Measurements from ENCODE around the gene CAPZB. TPM values are rescaled to one million over a fixed set of nuclear protein-coding genes. Genes with fewer than 3 reads are reported as not detected.

The CAPZB gene
- total RNA-seq, 1 donor, result 183 TPM

DNA sequence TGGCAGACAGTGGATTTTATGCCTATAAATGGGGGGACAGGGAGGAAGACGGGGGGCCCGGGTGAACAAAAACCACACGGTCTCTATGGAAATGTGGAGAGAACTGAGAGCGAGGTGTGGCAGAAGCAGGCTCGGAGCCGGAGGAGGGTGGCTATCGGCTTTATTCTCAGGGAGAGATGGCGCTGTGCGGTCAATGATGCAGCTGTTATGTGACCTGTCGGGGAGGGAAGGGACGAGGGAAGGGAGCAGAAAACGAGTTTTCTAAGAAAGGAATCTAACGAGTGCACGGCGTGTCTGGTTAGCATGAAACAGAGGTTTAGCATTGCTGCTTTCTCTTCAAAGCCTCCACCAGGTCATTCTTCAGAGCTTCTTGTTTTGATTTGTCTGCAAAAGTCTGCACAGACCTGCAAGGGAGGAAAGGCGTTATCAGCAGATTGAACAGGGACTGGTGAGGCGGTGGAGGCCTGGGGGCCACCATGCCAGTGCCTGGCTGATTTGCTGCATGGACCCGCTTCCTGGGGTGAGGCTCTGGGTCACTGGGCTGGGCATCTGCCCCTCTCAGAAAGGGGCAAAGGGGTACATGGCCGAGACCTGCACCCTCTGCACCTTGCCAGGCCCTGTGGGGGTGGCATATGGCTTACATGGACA lies 146.0 kb downstream of the CAPZB start:
- no peak for DNase-seq (ENCODE audit: low read depth)
- no peak overlapping the region for H3K4me3 ChIP-seq (ENCODE audit: low read depth, low read length)
- TF ChIP-seq, protein P1, sequence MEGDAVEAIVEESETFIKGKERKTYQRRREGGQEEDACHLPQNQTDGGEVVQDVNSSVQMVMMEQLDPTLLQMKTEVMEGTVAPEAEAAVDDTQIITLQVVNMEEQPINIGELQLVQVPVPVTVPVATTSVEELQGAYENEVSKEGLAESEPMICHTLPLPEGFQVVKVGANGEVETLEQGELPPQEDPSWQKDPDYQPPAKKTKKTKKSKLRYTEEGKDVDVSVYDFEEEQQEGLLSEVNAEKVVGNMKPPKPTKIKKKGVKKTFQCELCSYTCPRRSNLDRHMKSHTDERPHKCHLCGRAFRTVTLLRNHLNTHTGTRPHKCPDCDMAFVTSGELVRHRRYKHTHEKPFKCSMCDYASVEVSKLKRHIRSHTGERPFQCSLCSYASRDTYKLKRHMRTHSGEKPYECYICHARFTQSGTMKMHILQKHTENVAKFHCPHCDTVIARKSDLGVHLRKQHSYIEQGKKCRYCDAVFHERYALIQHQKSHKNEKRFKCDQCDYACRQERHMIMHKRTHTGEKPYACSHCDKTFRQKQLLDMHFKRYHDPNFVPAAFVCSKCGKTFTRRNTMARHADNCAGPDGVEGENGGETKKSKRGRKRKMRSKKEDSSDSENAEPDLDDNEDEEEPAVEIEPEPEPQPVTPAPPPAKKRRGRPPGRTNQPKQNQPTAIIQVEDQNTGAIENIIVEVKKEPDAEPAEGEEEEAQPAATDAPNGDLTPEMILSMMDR (IDR thresholded peaks at IDR 0.05; ENCODE audit: insufficient read depth, low read depth, low read length), result no peak

DNA sequence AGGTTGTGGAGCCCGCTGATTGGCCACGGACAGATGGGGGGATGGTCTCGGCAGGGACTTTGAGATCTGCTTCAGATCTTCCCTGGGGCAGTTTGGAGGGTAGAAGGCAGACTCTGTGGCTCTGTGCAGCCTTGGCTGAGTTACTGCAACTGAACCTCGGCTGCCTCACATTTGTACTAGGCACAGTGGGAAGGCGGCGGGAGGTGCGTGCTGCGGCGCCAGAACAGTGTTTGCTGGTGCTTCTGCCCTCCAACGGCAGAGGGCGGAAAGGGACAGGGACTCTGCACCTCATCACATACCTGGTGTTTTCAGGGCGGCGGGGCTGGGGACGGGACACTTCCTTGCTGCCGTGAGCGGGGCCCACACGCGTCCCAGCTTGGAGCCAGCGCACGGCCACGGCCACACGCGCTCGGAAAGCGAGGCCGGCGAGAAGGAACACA lies 147.0 kb downstream of the CAPZB start:
- peak; percentile 18 for DNase-seq (ENCODE audit: low read depth)
- TF ChIP-seq, protein P1 (IDR thresholded peaks at IDR 0.05; ENCODE audit: insufficient read depth, low read depth, low read length), result peak; percentile 10
- H3K4me3 ChIP-seq (ENCODE audit: low read depth, low read length), result no peak overlapping the region

DNA sequence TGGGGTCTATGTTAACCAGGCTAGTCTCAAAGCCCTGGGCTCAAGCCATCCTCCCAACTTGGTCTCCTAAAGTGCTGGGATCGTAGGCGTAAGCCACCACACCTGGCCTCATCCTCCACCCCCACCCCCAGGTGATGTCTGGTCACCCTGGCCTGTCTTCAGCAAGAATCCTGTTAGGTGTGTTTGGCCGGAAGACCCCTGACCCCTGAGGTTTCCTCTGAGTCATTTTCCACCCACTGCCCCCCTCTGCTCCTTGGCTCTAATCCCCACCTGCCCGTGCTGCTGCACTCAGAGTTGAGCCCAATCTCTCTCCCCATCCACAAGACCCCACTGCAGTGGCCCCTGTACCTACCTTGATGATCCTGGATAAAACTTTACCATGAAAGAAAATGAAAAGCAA lies 148.1 kb downstream of the CAPZB start:
- TF ChIP-seq, protein P1 (IDR thresholded peaks at IDR 0.05; ENCODE audit: insufficient read depth, low read depth, low read length), result no peak
- no peak overlapping the region for H3K4me3 ChIP-seq (ENCODE audit: low read depth, low read length)
- no peak for DNase-seq (ENCODE audit: low read depth)

DNA sequence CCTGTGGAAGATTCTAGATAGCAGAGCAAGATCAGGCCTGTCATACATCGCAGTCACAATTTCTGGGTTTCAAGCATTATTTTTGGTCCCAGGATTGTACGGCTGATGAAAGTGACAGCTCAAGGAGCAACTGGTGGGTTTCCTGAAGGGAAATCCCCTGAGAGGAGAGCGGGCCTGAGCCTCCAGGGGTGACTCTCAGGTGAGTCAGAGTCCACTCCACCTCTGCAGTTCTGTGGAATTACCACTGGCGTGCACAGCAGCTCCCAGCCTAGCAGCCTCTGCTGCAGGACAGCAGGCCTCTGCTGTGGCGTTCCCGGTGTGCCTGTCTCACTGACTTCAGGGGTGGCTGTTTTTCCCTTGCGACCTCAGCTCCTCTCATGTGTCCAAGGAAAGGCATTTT lies 148.8 kb downstream of the CAPZB start:
- no peak overlapping the region for H3K4me3 ChIP-seq (ENCODE audit: low read depth, low read length)
- TF ChIP-seq, protein P1 (IDR thresholded peaks at IDR 0.05; ENCODE audit: insufficient read depth, low read depth, low read length), result no peak
- DNase-seq (ENCODE audit: low read depth), result no peak

DNA sequence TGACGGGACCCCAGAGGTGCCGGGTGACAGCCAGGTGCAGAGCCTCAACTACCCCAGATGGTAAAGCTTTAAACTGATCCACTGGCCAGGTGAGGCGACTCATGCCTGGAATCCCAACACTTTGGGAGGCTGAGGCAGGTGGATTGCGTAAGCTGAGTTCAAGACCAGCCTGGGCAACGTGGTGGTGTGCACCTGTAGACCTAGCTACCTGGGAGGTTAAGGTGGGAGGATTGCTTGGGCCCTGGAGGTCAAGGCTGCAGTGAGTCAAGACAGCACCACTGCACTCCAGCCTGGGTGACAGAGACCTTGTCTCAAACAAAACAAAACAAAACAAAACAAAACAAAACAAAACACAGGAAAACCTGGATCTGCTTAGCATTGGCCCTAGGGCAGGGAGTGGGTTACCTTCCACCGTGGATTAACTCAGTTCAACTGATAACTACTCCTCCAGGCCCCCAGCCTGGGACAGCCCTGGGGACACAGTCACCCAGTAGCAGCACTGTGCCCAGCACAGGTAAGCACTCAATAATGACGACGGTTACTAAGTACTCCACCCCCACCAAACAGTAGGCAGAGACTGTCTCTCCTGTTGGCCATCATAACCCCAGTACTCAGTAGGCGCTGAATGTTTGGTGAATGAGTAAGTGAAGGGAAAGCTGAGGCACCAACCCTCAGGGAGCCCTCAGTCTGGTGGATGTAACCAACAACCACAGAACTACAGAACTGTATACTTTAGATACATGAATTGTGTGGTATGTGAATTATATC lies 151.6 kb downstream of the CAPZB start:
- H3K4me3 ChIP-seq (ENCODE audit: low read depth, low read length), result no peak overlapping the region
- TF ChIP-seq, protein P1 (IDR thresholded peaks at IDR 0.05; ENCODE audit: insufficient read depth, low read depth, low read length), result no peak
- DNase-seq (ENCODE audit: low read depth), result no peak

DNA sequence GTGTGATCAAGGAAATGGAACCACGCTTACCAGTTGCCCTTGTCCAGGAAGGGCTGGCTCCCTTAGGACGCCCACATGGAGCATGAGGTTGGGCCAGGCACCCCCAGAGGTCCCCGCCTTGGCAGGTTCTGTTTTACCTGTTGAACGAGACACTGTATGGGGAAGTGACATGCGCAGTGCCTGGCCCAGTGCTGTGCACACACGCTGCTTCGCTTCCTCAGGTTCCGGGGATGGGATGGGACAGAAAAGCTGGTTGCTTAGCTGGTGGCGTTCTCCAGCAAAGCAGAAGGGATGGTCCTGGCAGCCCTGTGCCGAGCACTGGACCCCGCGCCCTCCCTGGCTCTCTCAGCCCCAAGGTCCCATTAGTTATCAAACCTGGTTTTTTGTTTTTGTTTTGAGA lies 152.5 kb downstream of the CAPZB start:
- no peak for DNase-seq (ENCODE audit: low read depth)
- no peak overlapping the region for H3K4me3 ChIP-seq (ENCODE audit: low read depth, low read length)
- TF ChIP-seq, protein P1 (IDR thresholded peaks at IDR 0.05; ENCODE audit: insufficient read depth, low read depth, low read length), result no peak
